ENCODE measurements around the gene RAB34.

The RAB34 gene

GRCh38 chr17:28675490-28675889, 42.2 kb downstream of the RAB34 start:
- no peak for DNase-seq

- no peak for DNase-seq
Measured at GRCh38 chr17:28669918-28670317, 47.8 kb downstream of the RAB34 start.

GRCh38 chr17:28667870-28668269, 49.8 kb downstream of the RAB34 start:
- no peak for DNase-seq

- DNase-seq: no peak
Measured at GRCh38 chr17:28665994-28666393, 51.7 kb downstream of the RAB34 start.
